Heart right ventricle (tissue), 16 donors: ENCODE measurements around the gene MIB1. TPM values are rescaled to one million over a fixed set of nuclear protein-coding genes. Genes with fewer than 3 reads are reported as not detected.
A peak's percentile ranks its signal among the peaks of the same experiment; 100 is the strongest.

ENCODE experiments used
- ATAC-seq, 8 donors: fragments of 200-7000 bp; cut with Tn5 transposase; one replicate each; pipeline ENCODE4 v1.9.1; 2020; ENCODE audit warnings: mild to moderate bottlenecking in 8 of 8, moderate library complexity in 8 of 8, moderate number of reproducible peaks in 1 of 8
- DNase-seq, 2 donors: peaks; one replicate each; pipeline ENCODE4 v3.0.0-alpha.2; 2020
- H3K27ac ChIP-seq, 10 donors: fragments of 200-600 bp; sonication (generic) in 2 of 10; one replicate each; pipeline versions ENCODE4 v1.5.0 to v1.8.0; 2020 to 2022; ENCODE audit warnings: mild to moderate bottlenecking in 3 of 10
- H3K27me3 ChIP-seq, 7 donors: fragments of 200-600 bp; one replicate each; pipeline ENCODE4 v1.8.0; 2021 to 2022; ENCODE audit warnings: mild to moderate bottlenecking in 2 of 7
- H3K36me3 ChIP-seq, 9 donors: fragments of 200-600 bp; sonication (generic) in 1 of 9; one replicate each; pipeline versions ENCODE4 v1.5.0 to v1.8.0; 2020 to 2022; ENCODE audit warnings: mild to moderate bottlenecking in 2 of 9
- H3K4me1 ChIP-seq, 9 donors: fragments of 200-600 bp; sonication (generic) in 1 of 9; one replicate each; pipeline versions ENCODE4 v1.5.0 to v1.8.0; 2020 to 2022; ENCODE audit warnings: mild to moderate bottlenecking in 4 of 9
- H3K4me3 ChIP-seq, 10 donors: fragments of 200-600 bp; sonication (generic) in 2 of 10; one replicate each; pipeline versions ENCODE4 v1.5.0 to v1.8.0; 2020 to 2022; ENCODE audit warnings: mild to moderate bottlenecking in 7 of 10, moderate library complexity in 2 of 10
- H3K9me3 ChIP-seq, 11 donors: fragments of 200-600 bp in 10 of 11; sonication (generic) in 2 of 11; one replicate each; pipeline versions ENCODE4 v1.5.0 to v1.8.0; 2013 to 2022; ENCODE audit warnings: mild to moderate bottlenecking in 2 of 11, control low read depth in 1 of 11, moderate library complexity in 1 of 11
- CTCF ChIP-seq, 9 donors: fragments of 200-600 bp; sonication (generic) in 2 of 9; IDR thresholded peaks; one replicate each; pipeline versions ENCODE4 v1.5.0 to v1.8.0; 2021 to 2022; ENCODE audit warnings: antibody characterized with exemption in 9 of 9, mild to moderate bottlenecking in 5 of 9, moderate library complexity in 1 of 9
- WGBS, 2 donors: extraction: QIAGEN DNeasy Blood & Tissue Kit; methylation state at CpG; one replicate each; pipeline ENCODE4 v1.1.7; 2013; ENCODE audit warnings: inconsistent platforms in 1 of 2; 5-methylcytosine and 5-hydroxymethylcytosine counted together
- intact Hi-C, 10 donors: fragments of 100-400 bp; cut with DNase I; formaldehyde crosslinking; loops; one replicate each; pipeline versions ENCODE4 v1.11.1 to v1.14.2; 2022
- polyA plus RNA-seq, 2 donors: library from polyadenylated mRNA; stranded (reverse); fragments of 200-250 nt; gene quantifications; one replicate each; pipeline ENCODE4 v1.2.3, GENCODE V29; 2013
- total RNA-seq, 10 donors: library from RNA; stranded (reverse); fragmentation: NEBNext Ultra II Directional in 3 of 10; extraction: Animal tissue kit (Norgen Biotek cat#: 25700) in 3 of 10; gene quantifications; one replicate each; pipeline versions ENCODE4 v1.2.1 to v1.2.4, GENCODE V29; 2021 to 2023
- donor health status: Arrhythmogenic right ventricular cardiomyopathy.
- donor health status: ischemic (EF 13 %, LVEDD 7.1; RV severe dilation, severe dysfunction).
- donor health status: healthy with polysubstance abuse.
- donor health status: DM: no; HTN: yes; CAD: no.
- donor health status: DM: no; HTN: no; CAD: no.
- donor health status: ischemic (EF 25% LVEDD 6.9; RV normal size, moderate dysfunction).
- donor health status: ischemic (EF 25% LVEDD 5.7; RV mildly dilated, moderate dysfunction).
- donor health status: healthy.
- donor health status: DM: yes; HTN: yes; CAD: no.
- donor health status: Ischemic cardiomyopathy.
- donor health status: ischemic (EF 35%, LVEDD 5.7; RV mildly dilated, moderate dysfunction).
- donor health status: nonischemic (EF 11% LVEDD 7.7; RV severe dilation, severe dysfunction).
- donor health status: DM: yes; HTN: yes; CAD: no.
- donor health status: PGD.
- donor health status: ischemic (EF 29% LVEDD 5.4; RV normal size, mild dysfunction).
- donor health status: nonischemic (EF 23%, LVEDD 6.1; RV moderate dilation, normal function).

MIB1 gene
- total and polyA plus RNA-seq, 12 donors, result 3.7 to 32.2 (median 25.0) TPM

DNA sequence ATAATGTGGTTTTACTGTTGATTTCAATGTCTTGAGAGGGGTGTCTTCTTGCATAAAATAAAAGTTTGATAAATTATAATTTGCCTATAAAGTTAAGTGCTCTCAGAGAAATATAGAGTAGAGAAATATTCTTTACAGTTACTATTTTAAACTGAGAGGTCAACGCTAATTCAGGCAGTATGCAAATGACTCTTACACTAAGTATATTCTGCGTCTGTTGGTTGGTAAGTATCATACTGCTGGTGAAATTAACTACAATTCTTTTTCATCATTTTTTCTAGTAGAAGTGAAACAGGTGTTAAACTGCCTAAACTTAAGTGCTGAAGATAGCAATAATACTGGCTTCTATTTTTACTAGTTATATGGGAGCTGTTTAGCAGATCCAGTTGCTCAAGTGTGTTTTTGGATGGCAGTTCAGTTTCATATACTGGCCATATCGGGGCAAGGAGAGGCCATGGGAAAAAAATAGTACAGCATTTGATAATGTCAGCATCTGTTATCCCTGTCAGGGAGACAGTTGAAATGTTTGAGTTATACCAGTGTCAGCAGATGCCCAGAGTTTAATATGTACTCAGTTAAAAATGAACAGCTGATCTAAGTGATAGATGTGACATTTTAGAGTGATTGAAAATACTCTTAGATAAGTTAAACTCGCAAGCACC lies 86.2 kb downstream of the MIB1 start:
- ATAC-seq (peak; percentile 36 to 84 (median 72)), DNase-seq (peak in 1 of 2 donors; percentile 19)
- Histone ChIP-seq H3K4me3 (peak overlapping the region in 9 of 10 donors; percentile 10 to 62 (median 49)), H3K9me3 (no peaks in the 10 kb centered on the region), H3K27me3 (no peaks in the 10 kb centered on the region), H3K4me1 (peaks cover 0 to 19% (median 4%) of the 10 kb centered on the region in 9 donors), H3K27ac (peak overlapping the region; percentile 56 to 85 (median 78)), H3K36me3 (peaks cover 0 to 44% (median 0%) of the 10 kb centered on the region in 9 donors)
- 45 to 59% methylated on average over 4 of the region's 4 CpGs for WGBS, 2 donors
- intact Hi-C loops, result loop anchor here in 1 of 10 donors (10.0 kb wide), 1 partner anchor 62 kb away; no protein-coding TSS in a partner anchor
- TF ChIP-seq CTCF (IDR thresholded peaks at IDR 0.05), result no peak

GRCh38 chr18:21830532-21830931 lies 89.9 kb downstream of the MIB1 start:
- peaks cover 0 to 17% (median 0%) of the 10 kb centered on the region in 9 donors for H3K36me3 ChIP-seq
- H3K27me3 ChIP-seq, result no peaks in the 10 kb centered on the region
- 40 to 61% methylated on average over 3 of the region's 3 CpGs for WGBS, 2 donors
- TF ChIP-seq CTCF (IDR thresholded peaks at IDR 0.05), result no peak
- H3K9me3 ChIP-seq, result no peaks in the 10 kb centered on the region
- H3K4me1 ChIP-seq, result peaks cover 0 to 26% (median 7%) of the 10 kb centered on the region in 9 donors
- no peak for ATAC-seq
- H3K27ac ChIP-seq, result peak overlapping the region; percentile 35 to 85 (median 78)
- intact Hi-C loops, result loop anchor here in 1 of 10 donors (5.0 kb wide), 1 partner anchor 437 kb away; no protein-coding TSS in a partner anchor
- peak overlapping the region; percentile 27 to 62 (median 47) for H3K4me3 ChIP-seq
- no peak for DNase-seq

DNA sequence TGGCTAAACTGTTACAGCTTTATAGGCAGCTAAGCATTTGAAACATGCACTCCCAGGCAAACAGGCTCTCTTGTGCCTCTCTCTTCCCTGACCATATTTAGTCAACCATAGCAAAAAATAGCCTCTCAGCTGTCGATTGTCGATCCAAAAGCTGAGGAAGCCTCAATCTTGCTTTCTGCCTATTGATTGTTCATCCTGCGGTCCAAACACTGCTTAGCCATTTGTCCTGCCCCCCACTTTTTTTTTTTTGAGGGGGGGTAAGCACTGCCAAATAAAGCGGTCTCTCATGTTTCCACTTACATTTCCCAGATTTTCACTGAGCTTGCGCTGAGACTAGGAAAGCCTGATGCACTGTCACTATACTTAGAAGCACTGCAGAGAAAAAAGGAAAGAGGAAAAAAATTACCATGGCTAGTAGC lies 90.8 kb downstream of the MIB1 start:
- Histone ChIP-seq H3K4me3 (peak overlapping the region; percentile 27 to 62 (median 47)), H3K9me3 (no peaks in the 10 kb centered on the region), H3K27me3 (no peaks in the 10 kb centered on the region), H3K36me3 (peaks cover 0 to 15% (median 0%) of the 10 kb centered on the region in 9 donors), H3K27ac (peak overlapping the region; percentile 24 to 85 (median 78)), H3K4me1 (peaks cover 0 to 18% (median 0%) of the 10 kb centered on the region in 9 donors)
- peak in 1 of 2 donors; percentile 74 for DNase-seq
- WGBS, 2 donors, result 35 to 58% methylated on average over 5 of the region's 5 CpGs
- intact Hi-C loops, result loop anchor here in 1 of 10 donors (5.0 kb wide), 1 partner anchor 436 kb away; no protein-coding TSS in a partner anchor
- no peak for TF ChIP-seq CTCF (IDR thresholded peaks at IDR 0.05)
- ATAC-seq, result peak; percentile 69 to 88 (median 82)

- no peak for DNase-seq
- Histone ChIP-seq H3K36me3 (peaks cover 0 to 13% (median 0%) of the 10 kb centered on the region in 9 donors), H3K4me3 (no peak overlapping the region), H3K9me3 (no peaks in the 10 kb centered on the region), H3K27me3 (no peaks in the 10 kb centered on the region), H3K27ac (peak overlapping the region in 8 of 10 donors; percentile 11 to 81 (median 34)), H3K4me1 (peaks cover 0 to 15% (median 0%) of the 10 kb centered on the region in 9 donors)
- ATAC-seq, result peak in 5 of 8 donors; percentile 15 to 76 (median 71)
- 53 to 56% methylated on average over 4 of the region's 4 CpGs for WGBS, 2 donors
- intact Hi-C loops, result loop anchor here in 1 of 10 donors (5.0 kb wide), 1 partner anchor 434 kb away; no protein-coding TSS in a partner anchor
- TF ChIP-seq CTCF (IDR thresholded peaks at IDR 0.05), result no peak
These were observed 93.2 kb downstream of the MIB1 start for GRCh38 chr18:21833604-21834298.
